Duodenal mucosa (tissue), 2 donors: ENCODE data around the gene PLSCR5.

Experiments used
- H3K27ac ChIP-seq: one replicate; pipeline ENCODE4 v1.7.0; 2013; ENCODE audit warnings: low read depth, low read length
- H3K27me3 ChIP-seq, 2 donors: one replicate each; pipeline ENCODE4 v1.7.0; 2013; ENCODE audit warnings: low read length in 2 of 2, control low read depth in 1 of 2; ENCODE audit not compliant: insufficient read depth in 2 of 2, control insufficient read depth in 1 of 2
- H3K36me3 ChIP-seq, 2 donors: one replicate each; pipeline ENCODE4 v1.7.0; 2013; ENCODE audit warnings: low read length in 2 of 2, control low read depth in 1 of 2; ENCODE audit not compliant: insufficient read depth in 2 of 2, control insufficient read depth in 1 of 2
- H3K4me1 ChIP-seq, 2 donors: one replicate each; pipeline ENCODE4 v1.7.0; 2013; ENCODE audit warnings: low read length in 2 of 2, control low read depth in 1 of 2; ENCODE audit not compliant: insufficient read depth in 2 of 2, control insufficient read depth in 1 of 2
- H3K4me3 ChIP-seq, 2 donors: one replicate each; pipeline ENCODE4 v1.7.0; 2013; ENCODE audit warnings: low read length in 2 of 2, low read depth in 1 of 2
- H3K9ac ChIP-seq, 2 donors: one replicate each; pipeline ENCODE4 v1.7.0; 2013; ENCODE audit warnings: low read length in 2 of 2, low read depth in 1 of 2
- H3K9me3 ChIP-seq, 2 donors: one replicate each; pipeline ENCODE4 v1.7.0; 2013; ENCODE audit warnings: low read length in 2 of 2, control low read depth in 1 of 2; ENCODE audit not compliant: control insufficient read depth in 1 of 2

Gene PLSCR5

DNA sequence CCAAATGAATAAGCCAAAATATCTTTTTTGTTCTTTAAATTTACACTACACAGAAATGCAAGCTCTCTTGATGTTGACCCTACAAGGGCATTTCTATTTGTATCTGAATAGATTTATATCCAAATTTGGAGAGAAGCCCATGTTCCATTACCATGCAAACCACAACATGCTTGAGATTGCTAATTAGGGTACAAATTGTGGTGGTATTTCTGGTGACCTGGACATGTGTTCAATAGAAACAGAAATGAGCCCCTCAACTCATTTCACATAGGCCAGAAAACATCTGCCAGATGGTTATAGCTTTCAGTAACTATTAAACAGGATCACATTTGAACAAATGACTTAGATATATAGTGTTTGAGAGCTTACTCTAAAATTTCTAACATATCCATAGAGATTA is 23.5 kb upstream of the PLSCR5 start:
- no peak overlapping the region for H3K9ac ChIP-seq
- no peak overlapping the region for H3K4me3 ChIP-seq
- H3K27me3 ChIP-seq = no peaks in the 10 kb centered on the region
- H3K4me1 ChIP-seq = no peaks in the 10 kb centered on the region
- H3K9me3 ChIP-seq = no peaks in the 10 kb centered on the region
- no peaks in the 10 kb centered on the region for H3K36me3 ChIP-seq
- H3K27ac ChIP-seq = no peak overlapping the region

DNA sequence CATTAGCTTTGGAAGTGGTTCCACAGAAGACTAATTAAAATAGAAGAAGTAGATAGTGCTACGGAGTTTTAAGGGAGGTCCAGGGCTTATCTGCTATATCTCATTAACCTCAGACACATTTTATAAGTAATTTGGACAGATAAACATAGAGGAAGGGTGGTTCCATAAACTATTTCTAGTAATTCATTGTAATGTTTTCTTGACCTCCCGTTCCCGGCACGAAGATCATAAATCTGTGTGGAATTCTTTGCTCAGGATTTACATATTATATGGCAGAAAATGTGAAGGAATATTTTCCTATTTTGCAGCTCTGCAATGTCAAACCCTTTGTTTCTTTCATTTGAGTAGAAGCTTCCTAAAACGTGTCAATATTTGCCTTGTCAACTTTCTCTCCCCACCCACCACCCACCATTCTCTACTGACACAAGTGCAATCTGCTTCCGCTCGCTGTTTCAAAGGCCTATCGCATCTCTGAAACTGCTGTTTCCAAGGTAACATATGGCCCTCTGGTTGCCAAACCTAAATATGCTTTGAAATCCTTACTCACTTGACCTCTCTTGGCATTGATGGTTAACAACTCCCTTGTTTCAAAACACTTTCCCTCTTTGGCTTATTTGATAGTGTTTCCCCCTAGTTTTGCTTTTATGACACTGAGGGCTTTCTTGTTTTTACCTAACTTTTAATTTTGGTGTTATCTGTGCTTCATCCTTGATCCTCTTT is 21.4 kb upstream of the PLSCR5 start:
- Histone ChIP-seq H3K4me1 (no peaks in the 10 kb centered on the region), H3K9me3 (no peaks in the 10 kb centered on the region), H3K27ac (no peak overlapping the region), H3K36me3 (no peaks in the 10 kb centered on the region), H3K9ac (no peak overlapping the region), H3K27me3 (no peaks in the 10 kb centered on the region), H3K4me3 (no peak overlapping the region)

GRCh38 chr3:146625186-146625775 is 20.1 kb upstream of the PLSCR5 start:
- Histone ChIP-seq H3K4me3 (peak overlapping the region; percentile 24 to 36), H3K27ac (no peak overlapping the region), H3K27me3 (no peaks in the 10 kb centered on the region), H3K36me3 (no peaks in the 10 kb centered on the region), H3K9ac (peak overlapping the region in 1 of 2 donors; percentile 21), H3K9me3 (no peaks in the 10 kb centered on the region), H3K4me1 (no peaks in the 10 kb centered on the region)

GRCh38 chr3:146621723-146622122 is 16.6 kb upstream of the PLSCR5 start:
- H3K9me3 ChIP-seq = no peaks in the 10 kb centered on the region
- H3K4me3 ChIP-seq = no peak overlapping the region
- no peak overlapping the region for H3K9ac ChIP-seq
- no peaks in the 10 kb centered on the region for H3K36me3 ChIP-seq
- no peaks in the 10 kb centered on the region for H3K4me1 ChIP-seq
- no peaks in the 10 kb centered on the region for H3K27me3 ChIP-seq
- H3K27ac ChIP-seq = no peak overlapping the region

DNA sequence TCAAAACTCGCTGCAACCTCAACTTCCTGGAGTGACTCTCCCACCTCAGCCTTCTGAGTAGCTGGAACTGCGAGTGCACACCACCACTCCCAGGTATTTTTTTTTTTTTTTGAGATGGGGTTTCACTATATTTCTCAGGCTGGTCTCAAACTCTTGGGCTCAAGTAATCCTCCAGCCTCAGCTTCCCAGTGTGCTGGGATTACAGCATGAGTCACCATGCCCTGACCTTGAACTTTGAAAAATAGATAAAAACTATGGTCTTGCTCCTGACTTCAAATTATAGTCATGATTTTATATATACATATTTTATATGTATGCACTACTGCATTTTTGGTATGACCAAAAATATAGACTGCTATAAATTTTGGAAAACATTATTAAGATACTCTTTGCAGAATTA is 6.9 kb upstream of the PLSCR5 start:
- no peak overlapping the region for H3K27ac ChIP-seq
- no peaks in the 10 kb centered on the region for H3K27me3 ChIP-seq

DNA sequence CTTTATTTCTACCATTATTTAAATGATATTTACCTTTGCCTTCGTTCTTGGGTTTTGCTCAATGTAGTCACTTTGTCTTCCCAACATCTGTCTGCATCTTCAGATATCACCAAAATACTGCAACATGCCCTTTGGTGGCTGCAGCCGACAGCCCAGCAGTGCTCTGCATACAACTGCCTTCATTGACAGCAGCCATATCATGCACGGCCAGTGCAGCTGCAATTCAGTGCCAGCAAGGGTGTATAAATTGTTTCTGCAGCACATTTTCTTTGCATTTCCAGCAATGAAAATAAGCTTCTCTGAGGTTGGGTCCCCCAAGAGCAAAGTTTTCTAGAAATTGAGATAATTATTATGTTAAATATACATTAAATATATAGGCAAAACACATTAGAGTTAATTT is 6.0 kb upstream of the PLSCR5 start:
- Histone ChIP-seq H3K9ac (no peak overlapping the region), H3K27me3 (no peaks in the 10 kb centered on the region), H3K4me1 (no peaks in the 10 kb centered on the region), H3K27ac (no peak overlapping the region), H3K4me3 (no peak overlapping the region), H3K9me3 (no peaks in the 10 kb centered on the region), H3K36me3 (no peaks in the 10 kb centered on the region)

More for the DNA sequence above, 6.9 kb upstream of the PLSCR5 start:
- Histone ChIP-seq H3K36me3 (no peaks in the 10 kb centered on the region), H3K4me3 (no peak overlapping the region), H3K9me3 (no peaks in the 10 kb centered on the region), H3K4me1 (no peaks in the 10 kb centered on the region), H3K9ac (no peak overlapping the region)

DNA sequence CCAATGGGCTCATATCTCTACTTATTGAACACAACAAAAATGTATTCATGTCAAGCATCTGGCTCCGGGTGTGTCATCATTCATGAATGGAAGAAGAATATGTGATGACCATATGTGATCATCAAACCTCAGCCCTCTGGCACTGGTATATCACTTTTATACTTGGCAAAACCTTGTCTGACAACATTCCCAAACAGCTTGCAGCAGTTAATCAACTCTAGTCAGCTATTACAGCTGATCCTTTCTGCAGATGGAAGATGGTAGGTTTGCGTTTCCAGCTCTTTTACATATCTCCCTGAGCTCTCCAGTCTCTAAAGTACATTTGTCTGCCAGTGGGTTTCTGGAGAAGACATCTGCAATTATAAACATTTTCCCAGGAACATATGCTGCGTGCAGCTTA is 6.6 kb downstream of the PLSCR5 start:
- H3K27ac ChIP-seq = no peak overlapping the region
- H3K9me3 ChIP-seq = no peaks in the 10 kb centered on the region
- no peaks in the 10 kb centered on the region for H3K36me3 ChIP-seq
- H3K4me1 ChIP-seq = no peaks in the 10 kb centered on the region
- no peak overlapping the region for H3K9ac ChIP-seq
- H3K4me3 ChIP-seq = no peak overlapping the region
- no peaks in the 10 kb centered on the region for H3K27me3 ChIP-seq

DNA sequence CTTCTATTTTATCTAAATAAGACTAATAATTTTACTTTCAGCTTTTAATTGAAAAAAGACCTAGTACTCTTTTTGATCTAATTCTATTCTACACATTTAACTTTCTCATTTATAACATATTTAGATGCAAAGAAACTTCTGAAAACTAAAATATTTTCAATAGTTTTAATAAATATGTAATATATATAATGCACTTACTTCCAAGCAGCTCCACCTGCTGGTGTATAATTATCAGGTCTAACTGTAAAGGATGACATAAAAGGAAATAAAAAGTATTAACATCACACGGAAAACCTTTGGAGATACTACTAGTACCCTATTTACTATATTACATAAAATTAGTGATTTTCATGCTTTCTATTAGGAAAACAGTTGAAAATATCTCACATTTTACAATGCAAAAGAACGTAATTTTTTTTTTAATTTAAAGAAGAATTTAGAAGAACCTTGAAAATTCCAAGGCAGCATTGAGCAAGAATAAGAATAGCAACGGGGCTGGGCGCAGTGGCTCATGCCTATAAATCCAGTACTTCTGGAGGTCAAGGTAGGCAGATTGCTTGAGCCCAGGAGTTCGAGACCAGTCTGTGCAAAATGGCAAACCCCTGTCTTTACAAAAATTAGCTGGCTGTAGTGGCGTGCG is 10.2 kb downstream of the PLSCR5 start:
- H3K4me1 ChIP-seq = no peaks in the 10 kb centered on the region
- no peak overlapping the region for H3K9ac ChIP-seq
- H3K27ac ChIP-seq = no peak overlapping the region
- H3K9me3 ChIP-seq = no peaks in the 10 kb centered on the region
- H3K27me3 ChIP-seq = no peaks in the 10 kb centered on the region
- no peaks in the 10 kb centered on the region for H3K36me3 ChIP-seq
- no peak overlapping the region for H3K4me3 ChIP-seq

GRCh38 chr3:146593776-146594175 is 11.4 kb downstream of the PLSCR5 start:
- H3K27ac ChIP-seq = no peak overlapping the region
- no peak overlapping the region for H3K4me3 ChIP-seq
- H3K36me3 ChIP-seq = no peaks in the 10 kb centered on the region
- no peaks in the 10 kb centered on the region for H3K9me3 ChIP-seq
- H3K9ac ChIP-seq = no peak overlapping the region
- no peaks in the 10 kb centered on the region for H3K4me1 ChIP-seq
- no peaks in the 10 kb centered on the region for H3K27me3 ChIP-seq

DNA sequence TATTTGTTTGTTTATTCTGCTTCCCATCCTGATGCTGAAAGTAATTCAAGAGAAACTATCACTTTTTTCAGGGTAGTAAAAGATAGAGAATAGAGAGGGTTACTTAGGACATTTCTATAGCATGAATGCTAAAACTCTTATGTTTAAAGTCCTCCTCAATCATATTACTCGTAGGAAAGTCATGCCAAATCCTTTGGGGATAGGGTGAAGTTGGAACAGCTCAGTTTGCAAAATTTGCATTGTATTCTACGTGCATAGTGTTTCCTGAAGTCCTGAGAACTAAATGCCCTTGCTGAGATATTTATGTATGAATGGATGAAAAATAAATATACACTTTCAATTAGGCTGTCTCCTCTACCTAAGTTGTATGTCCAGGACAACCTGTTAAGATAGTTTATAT is 14.6 kb downstream of the PLSCR5 start:
- Histone ChIP-seq H3K9ac (no peak overlapping the region), H3K27ac (no peak overlapping the region), H3K4me1 (no peaks in the 10 kb centered on the region), H3K27me3 (no peaks in the 10 kb centered on the region), H3K36me3 (no peaks in the 10 kb centered on the region), H3K4me3 (no peak overlapping the region), H3K9me3 (no peaks in the 10 kb centered on the region)
